SK-N-SH treated with all-trans-retinoic acid at 6 μM for 48 hours (cell line): ENCODE results near the gene ZNF143.

Experiments used
- BACH2 ChIP-seq: fragments of 250-450 bp; sonication (Bioruptor Pico); IDR thresholded peaks from 2 replicates; pipeline ENCODE4 v1.9.0; 2021; ENCODE audit warnings: mild to moderate bottlenecking, borderline replicate concordance
- GLIS3 ChIP-seq: fragments of 250-450 bp; sonication (Bioruptor Pico); IDR thresholded peaks from 2 replicates; pipeline ENCODE4 v1.5.0; 2020; ENCODE audit warnings: mild to moderate bottlenecking, moderate library complexity
- ISL1 ChIP-seq: fragments of 250-450 bp; sonication (Bioruptor Pico); IDR thresholded peaks from 2 replicates; pipeline ENCODE4 v2.1.2; 2022; ENCODE audit warnings: mild to moderate bottlenecking, moderate library complexity
- PATZ1 ChIP-seq: fragments of 250-450 bp; sonication (Bioruptor Pico); IDR thresholded peaks from 2 replicates; pipeline ENCODE4 v1.8.0; 2020; ENCODE audit warnings: mild to moderate bottlenecking, moderate library complexity, borderline replicate concordance
- POU6F1 ChIP-seq: fragments of 250-450 bp; sonication (Bioruptor Pico); IDR thresholded peaks from 2 replicates; pipeline ENCODE4 v1.8.0; 2021; ENCODE audit warnings: low read depth, mild to moderate bottlenecking, moderate library complexity, borderline replicate concordance
- PPARA ChIP-seq: fragments of 250-450 bp; sonication (Bioruptor Pico); IDR thresholded peaks from 2 replicates; pipeline ENCODE4 v1.5.0; 2020; ENCODE audit warnings: mild to moderate bottlenecking, borderline replicate concordance
- RARB ChIP-seq: fragments of 250-450 bp; sonication (Bioruptor Pico); IDR thresholded peaks from 2 replicates; pipeline ENCODE4 v1.8.0; 2021; ENCODE audit warnings: mild to moderate bottlenecking, moderate library complexity
- TCF4 ChIP-seq: fragments of 250-450 bp; sonication (Bioruptor Pico); IDR thresholded peaks from 2 replicates; pipeline ENCODE4 v1.8.0; 2021; ENCODE audit warnings: mild to moderate bottlenecking, moderate library complexity, borderline replicate concordance
- ZC3H10 ChIP-seq: fragments of 250-450 bp; sonication (Bioruptor Pico); IDR thresholded peaks from 2 replicates; pipeline ENCODE4 v1.5.1; 2021; ENCODE audit warnings: mild to moderate bottlenecking, moderate library complexity
- ZFP3 ChIP-seq: fragments of 250-450 bp; sonication (Bioruptor Pico); IDR thresholded peaks from 2 replicates; pipeline ENCODE4 v1.5.0; 2020; ENCODE audit warnings: mild to moderate bottlenecking, moderate library complexity
- ZFP30 ChIP-seq: fragments of 450-650 bp; formaldehyde crosslinking; IDR thresholded peaks from 2 replicates; pipeline ENCODE4 v1.5.0; 2022; ENCODE audit warnings: mild to moderate bottlenecking, moderate library complexity
- ZNF565 ChIP-seq: fragments of 450-650 bp; formaldehyde crosslinking; conservative IDR thresholded peaks from 2 replicates; pipeline ENCODE4 v1.5.0; 2020; ENCODE audit warnings: low read depth, mild to moderate bottlenecking, moderate library complexity

- TF ChIP-seq ZFP3 (CRISPR knock-in tag) (no peak), BACH2 (CRISPR knock-in tag) (no peak), ZNF565 (CRISPR knock-in tag) (no peak), PATZ1 (no peak), RARB (CRISPR knock-in tag) (no peak), TCF4 (CRISPR knock-in tag) (no peak), POU6F1 (CRISPR knock-in tag) (no peak), ZC3H10 (CRISPR knock-in tag) (no peak), ZFP30 (CRISPR knock-in tag) (no peak), ISL1 (CRISPR knock-in tag) (no peak), PPARA (no peak), GLIS3 (no peak)
Observed at GRCh38 chr11:9479899-9480298, 19.1 kb downstream of the ZNF143 start.
